DMS153 (cell line): ENCODE results near the gene ZFP91.

Experiments
- DNase-seq: peaks from one replicate; lab custom pipeline; 2025; lab: John Stamatoyannopoulos, UW

Gene ZFP91

DNA sequence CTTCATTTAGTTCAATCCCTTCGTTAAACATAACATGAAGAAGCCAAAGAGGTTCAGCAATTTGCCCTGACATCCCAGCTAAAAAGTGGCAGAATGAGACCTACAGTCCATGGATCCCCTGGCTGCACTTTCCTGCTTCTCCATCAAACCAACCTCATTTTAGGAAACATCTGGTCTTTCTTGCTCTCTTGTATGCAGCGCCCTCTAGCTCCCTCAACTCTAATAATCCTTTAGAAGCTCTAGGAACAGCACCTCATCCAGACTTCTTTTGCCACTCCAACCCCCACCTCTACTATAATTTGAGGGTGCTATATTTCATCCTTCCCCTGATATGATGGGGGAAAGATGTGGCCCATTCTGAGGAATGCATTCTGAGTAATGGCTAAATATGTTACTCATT, 51.0 kb downstream of the ZFP91 start:
- DNase-seq, result no peak

DNA sequence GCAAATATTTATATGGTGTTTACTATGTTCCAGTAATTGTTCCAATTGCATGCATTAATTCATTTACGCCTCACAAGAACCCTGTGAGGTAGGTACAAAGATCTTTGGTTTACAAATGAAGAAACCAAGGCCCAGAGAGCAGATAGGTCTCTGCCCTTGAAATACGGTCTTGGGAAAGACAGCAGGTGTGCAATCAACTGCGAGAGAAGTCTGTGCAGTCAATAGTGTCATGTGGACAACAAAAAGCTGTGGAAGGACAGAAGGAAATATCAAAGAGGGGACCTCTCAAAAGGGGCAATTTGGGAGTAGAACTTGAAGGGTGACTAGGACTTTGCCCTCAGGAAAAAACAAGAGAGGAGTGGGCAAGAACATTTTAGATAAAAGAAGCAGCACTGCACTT, 52.5 kb downstream of the ZFP91 start:
- no peak for DNase-seq

DNA sequence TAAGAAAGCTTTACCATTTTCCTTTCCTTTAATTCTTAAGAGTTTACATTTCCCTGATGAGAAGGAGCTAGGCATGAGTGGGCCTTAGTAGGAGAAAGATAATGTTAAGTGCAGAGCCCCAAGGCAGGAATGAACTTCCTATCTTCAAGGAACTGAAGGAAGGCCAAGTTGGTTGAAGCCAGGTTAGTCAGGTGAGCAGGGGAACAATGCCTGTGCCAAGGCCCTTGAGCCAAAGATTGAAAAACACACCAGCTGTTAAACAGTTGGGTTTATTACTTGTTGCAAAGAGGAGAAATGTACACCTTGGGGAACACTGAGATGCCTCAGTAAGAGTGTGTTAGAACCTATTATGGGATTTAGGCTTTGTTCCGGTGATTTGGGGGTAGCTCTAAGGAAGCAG, 53.6 kb downstream of the ZFP91 start:
- no peak for DNase-seq

DNA sequence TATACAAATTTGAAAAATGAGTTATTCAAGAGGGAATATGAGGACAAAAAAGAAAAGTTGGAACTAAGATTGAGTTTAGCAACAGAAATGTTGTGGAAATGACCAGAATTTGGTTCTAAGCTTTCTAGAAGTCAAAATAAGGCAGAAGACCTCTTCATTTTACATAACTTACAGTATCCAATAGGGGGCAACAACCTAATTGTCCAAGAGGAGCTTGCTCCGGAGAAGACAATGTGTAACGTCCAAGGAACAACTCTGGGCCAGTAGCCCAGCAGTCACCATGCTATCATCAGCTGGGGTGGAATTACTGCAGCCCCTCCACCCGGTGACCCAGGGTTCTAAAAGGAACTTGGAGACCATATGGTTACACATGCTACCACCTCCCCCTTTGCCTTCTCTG, 57.7 kb downstream of the ZFP91 start:
- no peak for DNase-seq

DNA sequence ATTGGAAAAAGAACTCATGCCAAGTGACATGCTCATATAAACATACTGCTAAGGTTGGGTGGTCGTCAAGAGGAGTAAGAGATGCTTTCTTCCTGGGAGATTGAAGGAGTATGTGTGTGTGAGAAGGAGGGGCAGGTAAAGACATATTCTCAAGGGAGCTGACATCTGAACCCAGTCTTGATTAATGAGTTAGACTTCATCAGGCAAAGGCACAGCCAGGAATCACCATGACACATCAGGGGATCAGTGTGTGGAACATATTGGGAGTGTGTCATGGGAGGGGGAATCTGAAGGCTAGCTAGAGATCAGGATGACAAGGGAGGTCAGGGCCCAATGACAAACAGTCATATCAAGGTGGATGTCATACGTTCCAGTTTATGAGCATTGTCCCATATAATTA, 58.5 kb downstream of the ZFP91 start:
- DNase-seq, result no peak

DNA sequence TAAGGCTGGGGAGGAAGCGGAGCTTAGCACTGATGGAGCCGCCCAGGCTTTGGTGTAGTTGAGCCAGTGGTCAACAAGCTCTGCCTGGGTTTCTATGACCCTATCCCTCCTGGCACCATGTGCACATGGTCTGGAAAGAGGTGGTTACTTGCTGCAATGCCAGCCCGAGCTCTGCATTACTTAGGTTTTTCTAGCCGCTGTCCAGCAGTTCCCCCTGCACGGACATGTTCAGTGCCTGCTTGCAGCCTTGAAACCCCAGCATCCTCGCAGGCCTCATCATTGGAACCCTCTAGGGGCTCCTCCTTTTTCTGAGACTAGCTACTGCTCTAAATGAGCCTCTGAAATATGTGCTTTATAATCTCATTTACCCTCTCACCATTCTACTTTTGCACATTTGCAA, 60.2 kb downstream of the ZFP91 start:
- no peak for DNase-seq

DNA sequence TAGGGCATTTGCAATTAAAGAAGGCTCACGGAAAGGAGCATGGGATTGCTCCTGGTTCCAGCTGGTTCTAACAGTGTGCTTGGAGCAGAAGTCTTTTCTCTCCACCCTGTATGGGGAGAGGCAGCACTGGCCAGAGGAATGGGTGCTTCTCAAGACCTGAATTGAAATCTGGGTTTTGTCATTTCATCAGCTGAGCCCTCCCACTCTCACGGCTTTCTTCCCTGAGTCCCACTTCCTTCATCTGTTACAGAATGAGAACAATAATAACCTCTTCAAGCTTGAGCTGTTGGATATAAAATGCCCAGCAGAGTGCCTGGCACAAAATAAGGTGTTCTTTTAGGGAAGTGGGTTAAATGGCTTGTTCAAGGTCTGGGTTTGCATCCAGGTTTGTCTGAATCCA, 60.8 kb downstream of the ZFP91 start:
- no peak for DNase-seq

DNA sequence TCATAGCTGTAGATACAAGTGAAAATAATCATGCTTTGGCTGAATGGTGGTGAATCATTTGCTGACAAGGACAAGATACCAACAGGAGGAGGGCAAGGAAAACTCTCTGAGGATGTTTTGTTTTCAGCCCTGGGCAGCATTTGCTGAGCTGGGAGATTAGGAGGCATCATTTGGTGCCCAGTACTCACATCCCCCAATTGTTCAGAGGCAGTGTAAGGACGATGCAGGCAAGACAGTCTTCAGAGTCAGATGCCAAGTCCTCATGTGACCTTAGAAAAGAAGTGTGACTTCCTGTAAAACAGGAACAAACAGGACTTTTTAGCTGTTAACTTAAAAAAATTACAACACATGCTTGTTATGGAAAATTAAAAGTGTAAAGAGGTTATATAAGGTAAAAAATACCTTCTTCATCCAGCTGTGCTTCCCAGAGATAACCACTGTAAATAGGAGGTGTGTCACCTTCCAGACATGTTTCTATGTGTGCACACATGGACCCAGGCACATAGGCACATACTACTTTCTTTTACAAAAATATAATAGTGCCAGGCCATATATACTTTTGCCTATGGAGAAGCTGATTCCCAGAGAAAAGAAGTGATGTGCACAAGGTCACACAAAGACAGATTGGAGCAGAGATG, 61.6 kb downstream of the ZFP91 start:
- no peak for DNase-seq

DNA sequence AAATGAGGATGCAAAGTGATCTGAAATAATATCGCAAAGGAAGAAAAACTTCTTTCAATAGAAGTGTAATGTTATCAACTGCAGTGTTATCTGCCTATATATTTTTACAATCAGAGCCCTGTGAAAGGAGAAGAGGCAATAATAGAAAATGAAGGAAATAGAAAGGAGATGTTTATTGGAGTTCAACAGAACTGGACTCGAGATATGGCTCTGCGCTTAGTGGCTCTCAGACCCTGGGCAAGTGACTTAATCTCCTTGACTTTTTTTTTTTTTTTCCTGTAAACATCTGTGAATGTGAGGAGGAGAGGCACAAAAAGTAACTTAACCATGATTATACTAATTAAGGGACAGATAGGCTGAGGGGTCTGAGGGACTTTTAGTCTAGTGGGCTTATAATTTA, 62.5 kb downstream of the ZFP91 start:
- no peak for DNase-seq

DNA sequence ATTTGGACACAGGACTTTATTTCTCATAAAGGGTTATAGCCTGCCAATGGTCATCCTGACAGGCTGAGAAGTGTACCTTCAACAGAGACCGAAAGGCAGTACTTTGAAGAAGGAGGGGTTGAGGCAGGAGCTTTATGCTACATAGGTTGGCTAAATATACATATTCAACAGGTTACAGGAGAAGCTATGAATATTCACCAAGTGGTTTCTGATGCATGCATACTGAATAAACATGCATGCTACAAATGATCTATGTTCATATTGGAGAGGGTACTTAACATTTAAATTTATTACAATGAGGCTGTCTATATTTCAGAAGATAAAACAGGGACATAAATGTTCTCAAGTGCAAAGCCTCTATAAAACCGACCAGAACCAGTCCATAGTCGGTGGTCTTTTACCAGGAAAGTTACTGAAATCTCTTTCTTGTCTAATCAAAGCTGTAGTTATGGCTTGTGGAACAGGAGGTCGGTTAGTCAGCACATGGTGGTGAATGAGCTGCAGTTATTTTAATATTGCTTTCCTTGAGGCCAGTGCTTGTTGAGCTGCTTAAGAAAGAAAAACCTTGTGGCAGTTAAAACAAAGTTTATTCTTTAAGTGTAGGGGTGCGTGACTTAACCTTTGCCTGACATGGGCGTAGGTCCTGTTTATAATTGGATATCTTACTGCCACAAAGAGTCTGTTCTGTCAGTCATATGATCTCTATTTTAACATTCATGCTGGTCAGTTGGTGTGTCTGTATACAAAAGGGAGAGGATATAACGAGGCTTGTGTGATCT, 63.1 kb downstream of the ZFP91 start:
- DNase-seq, result no peak

DNA sequence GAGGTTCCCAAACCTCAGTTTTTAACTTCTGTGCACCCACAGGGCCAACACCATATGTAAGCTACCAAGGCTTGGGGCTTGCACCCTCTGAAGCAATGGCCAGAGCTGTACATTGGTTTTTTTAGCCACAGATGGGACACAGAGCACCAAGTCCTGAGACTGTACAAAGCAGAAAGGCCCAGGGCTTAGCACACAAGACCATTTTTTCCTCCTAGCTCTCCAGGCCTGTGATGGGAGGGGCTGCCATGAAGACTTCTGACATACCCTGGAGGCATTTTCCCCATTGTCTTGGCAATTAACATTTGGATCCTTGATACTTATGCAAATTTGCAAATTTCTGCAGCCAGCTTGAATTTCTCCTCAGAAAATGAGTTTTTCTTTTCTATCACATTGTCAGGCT, 67.0 kb downstream of the ZFP91 start:
- no peak for DNase-seq

DNA sequence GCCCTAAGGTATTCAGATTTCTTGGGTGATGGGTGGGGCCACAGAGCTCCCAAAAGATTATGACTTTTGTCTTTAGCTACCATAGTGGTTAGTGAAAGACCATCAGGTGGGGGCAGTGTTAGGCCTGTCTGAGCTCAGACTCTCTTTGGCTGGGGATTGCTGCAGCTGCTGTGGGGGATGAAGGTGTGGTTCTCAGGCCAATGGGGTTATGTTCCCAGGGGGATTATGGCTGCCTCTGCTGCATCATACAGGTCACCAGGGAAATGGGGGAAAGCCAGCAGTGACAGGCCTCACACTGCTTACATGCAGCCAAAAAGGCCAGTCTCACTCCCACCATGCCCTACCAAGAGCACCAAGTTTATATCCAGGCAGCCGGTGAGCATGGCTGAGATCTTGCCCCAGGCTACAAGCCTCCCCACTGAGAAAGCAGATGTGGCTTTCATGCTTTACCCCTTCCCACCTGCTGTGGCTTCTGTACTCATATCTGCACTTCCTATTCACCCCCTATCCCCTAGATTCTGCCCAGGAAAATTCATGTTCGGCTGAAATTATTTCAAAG, 68.4 kb downstream of the ZFP91 start:
- DNase-seq, result no peak

DNA sequence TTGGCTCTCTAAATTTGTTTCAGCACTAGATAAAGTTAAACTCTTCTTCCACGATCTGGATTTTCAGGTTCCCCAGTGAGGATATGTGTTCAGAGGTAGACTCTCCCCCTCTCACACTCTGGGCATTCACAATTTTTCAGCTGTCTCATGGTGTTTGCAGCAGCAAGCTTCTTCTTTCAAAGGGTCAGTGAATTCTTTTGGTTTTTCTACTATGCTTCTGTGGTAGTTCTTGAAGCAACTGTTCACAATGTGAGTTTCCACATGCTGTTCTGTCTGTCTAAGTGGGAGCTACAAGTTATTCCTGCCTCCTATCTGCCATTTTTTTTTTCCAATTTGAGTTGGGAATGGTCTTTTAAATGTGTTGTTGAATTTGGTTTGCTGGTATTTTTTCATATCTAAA, 69.0 kb downstream of the ZFP91 start:
- DNase-seq, result no peak

DNA sequence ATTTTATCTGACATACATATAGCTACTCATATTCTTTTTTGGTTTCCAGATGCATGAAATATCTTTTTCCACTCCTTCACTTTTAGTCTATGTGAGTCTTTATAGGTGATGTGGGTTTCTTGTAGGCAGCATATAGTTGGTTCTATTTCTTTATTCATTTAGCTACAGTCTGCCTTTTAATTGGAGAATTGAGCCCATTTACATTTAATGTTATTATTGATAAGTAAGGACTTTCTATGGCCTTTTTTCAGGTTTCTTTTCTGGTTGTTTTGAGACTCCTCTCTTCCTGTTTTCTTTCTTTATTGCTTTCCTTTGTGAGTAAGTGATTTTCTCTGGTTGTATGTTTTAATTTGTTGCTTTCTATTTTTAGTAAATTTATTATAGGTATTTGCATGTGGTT, 70.8 kb downstream of the ZFP91 start:
- no peak for DNase-seq

DNA sequence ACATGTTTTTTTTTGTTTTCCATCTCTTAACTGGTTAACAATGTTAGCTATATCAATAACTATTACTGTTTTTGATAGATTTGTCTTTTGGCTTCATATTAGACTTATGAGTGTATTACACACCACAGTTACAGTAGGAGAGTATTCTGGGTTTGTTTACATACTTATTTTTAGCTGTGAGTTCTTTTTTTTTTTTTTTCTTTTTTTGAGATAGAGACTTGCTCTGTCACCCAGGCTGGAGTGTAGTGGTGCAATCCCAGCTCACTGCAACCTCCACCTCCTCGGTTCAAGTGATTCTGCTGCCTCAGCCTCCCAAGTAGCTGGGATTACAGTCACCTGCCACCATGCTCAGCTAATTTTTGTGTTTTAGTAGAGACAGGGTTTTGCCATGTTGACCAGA, 71.6 kb downstream of the ZFP91 start:
- DNase-seq, result no peak

DNA sequence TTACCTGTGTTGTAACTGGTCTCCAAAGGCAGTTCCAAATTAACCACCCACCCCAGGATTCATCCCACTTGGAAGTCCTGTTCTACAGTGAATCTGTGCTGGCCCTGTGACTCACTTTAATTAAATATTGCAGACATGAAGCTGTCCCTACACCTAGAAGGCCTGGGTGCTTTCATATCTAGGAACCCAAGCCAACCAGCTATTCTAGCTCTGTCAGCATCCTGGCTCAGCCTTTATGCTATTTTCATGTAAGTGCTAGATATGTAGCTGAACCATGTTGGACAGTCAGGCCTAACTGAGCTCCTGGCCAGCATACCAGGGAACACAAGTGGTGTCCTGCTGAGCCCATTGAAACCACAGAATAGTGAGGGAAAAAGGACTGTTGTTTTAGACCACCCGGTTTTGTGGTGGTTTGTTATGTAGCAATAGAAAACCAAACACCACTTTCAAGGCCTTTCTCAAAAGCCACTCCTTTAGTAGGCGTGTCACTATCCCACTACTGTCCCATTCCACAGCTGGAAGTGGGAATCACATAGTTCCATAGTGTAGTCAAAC, 73.9 kb downstream of the ZFP91 start:
- no peak for DNase-seq

DNA sequence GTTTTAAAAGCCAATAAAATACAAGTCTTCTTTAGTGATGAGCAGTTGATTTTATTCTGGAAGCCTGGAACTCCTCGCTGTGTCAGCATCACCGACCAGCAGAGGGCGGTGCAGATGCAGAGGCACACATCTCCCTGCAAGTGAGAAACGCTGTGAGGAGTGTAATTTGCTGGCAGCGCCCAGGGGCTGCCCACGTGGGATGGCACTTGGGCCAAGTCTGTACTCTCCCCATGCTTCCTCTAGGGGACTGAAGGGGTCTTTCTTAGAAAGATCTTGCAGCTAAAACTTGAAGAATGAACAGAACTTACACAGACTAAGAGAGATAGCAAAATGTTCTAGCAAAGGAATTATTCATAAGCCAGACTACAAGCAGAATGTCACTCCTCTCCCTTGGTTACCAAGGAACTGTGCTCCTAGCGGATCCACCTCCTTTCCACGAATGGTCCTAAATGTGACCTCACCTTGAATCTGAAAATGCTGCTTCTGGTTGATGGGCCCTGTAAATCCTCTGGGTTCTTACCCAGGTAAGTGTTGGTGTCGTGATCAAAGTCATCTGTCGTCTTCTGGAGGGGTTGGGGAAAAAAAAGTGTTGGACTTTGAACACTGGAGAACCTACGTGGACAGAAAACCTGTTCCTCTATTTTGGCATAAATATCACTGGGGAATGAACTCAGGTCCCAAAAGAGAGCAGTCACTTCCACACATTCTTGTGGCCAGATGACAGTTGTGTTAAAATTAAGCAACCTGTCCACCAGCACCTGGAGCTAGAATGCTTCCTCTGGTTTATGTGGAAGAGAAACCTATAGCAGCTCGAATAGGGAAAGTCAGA, 75.4 kb downstream of the ZFP91 start:
- peak; percentile 45 for DNase-seq

DNA sequence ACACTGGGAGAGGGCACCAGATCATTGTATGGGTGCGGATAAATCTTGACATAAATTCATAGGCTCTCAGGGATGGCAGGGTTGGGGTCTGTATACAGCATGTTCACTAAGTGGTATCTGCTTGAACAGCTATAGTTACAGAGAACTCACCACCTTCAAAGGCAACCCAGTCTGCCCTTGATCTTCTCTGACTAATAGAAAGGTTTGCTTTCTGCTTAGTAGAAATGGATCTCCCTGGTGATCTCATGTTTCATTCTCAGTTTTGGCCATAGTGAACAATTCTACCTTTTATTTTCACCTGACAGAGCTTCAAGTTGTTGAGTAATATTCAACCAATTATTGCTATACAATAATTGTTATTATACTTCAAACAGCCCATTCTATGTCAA, 76.0 kb downstream of the ZFP91 start:
- no peak for DNase-seq

DNA sequence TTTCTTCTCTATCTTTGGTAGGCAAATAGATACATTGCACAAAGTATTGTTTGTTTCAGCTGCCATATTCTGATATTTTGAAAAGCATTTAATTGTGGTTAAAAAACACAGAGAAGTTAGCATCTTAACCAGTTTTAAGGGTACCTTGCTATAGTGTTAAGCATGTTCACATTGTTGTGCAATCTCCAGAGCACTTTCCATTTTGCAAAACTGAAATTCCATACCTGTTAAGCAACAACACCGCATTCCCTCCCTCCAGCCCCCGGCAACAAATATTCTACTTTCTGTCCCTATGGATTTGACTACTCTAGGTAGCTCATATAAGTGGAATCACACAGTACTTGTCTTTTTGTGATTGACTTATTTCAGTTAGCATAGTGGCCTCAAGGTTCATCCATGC, 77.5 kb downstream of the ZFP91 start:
- DNase-seq, result no peak

DNA sequence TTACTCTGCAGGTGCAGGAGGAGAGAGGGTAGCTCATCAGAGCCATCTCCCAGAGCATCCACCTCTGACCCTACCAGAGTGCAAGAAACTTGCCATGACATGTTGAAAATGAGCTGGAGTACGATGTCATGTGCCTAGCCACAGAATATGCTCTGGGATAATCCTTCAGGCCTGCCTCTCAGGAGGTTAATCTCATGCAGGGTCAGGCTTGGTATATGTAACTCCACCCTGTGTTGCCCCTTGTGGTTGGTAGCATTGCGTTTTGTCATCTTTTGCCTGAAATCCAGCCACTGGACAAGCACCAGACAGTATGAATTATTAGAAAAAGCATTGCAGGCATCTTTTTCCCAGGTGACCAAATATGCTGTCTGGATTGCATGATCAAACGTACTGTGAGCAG, 79.8 kb downstream of the ZFP91 start:
- no peak for DNase-seq

DNA sequence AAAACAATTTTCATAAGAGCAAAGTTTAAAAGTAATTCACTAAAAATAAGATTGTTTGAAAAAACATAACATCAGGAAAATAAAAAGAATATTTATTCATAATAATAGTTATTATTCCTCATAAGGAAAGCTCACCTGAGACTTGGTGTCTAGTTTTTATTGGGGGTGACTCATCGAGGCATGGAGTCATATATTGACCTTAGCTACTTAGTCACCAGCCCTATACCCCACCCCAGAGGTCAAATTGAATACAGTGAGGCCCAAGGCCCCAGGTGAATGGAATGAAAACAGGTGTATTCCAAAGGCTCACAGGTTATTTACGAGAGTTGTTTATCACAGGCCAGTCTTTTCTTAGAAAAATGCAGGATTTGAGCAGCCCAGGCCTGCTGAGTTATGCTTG, 80.5 kb downstream of the ZFP91 start:
- DNase-seq, result no peak

DNA sequence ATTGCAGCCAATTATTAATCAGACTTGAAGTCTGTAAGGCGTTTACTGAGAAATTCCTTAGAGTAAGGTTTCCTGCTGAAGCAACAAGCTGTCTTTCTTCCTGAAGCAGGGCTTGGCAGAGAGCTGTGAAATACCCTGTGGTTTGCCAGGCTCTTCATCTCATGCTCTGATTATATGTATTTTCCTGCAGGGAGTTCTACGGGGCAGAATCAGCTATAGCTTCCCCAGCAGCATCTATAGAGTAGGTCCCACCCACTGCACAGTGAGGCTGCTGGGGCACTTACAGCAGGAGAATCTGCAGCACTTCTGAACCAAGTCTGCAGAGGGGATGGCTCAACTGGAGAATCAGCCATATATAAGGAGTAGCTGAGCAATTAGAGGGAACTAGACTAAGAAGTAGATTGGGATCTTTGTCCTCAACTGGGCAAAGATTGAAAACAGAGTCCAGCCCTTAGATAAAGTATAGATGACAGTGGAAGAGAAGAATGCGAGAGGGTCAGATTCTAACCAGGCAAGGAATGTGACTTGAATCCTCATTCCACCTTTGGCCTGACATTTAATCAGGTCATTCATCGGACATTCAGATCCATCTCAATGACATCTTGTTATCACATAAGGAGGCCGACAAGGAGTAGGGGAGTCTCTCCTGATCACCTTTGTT, 81.2 kb downstream of the ZFP91 start:
- no peak for DNase-seq
